SK-N-SH (cell line): ENCODE data around the gene HSD17B12.

Experiments used
- CTCF ChIP-seq: fragments of 200-600 bp; sonication (generic); IDR thresholded peaks from 2 replicates; pipeline ENCODE4 v1.6.1; 2017; ENCODE audit warnings: antibody characterized with exemption, mild to moderate bottlenecking, moderate library complexity
- MAX ChIP-seq: IDR thresholded peaks from 2 replicates; pipeline ENCODE4 v1.4.0; 2012; ENCODE audit warnings: low read depth
- POLR2AphosphoS5 ChIP-seq: IDR thresholded peaks from 2 replicates; pipeline ENCODE4 v1.6.1; 2012; ENCODE audit warnings: low read depth, low read length
- RCOR1 ChIP-seq: fragments of 150-350 bp; IDR thresholded peaks from 2 replicates; pipeline ENCODE4 v1.6.1; 2017; ENCODE audit warnings: antibody characterized with exemption, low read length
- REST ChIP-seq: IDR thresholded peaks from 2 replicates; pipeline ENCODE4 v1.6.1; 2012; ENCODE audit warnings: mild to moderate bottlenecking, low read depth, low read length, moderate library complexity
- SMC3 ChIP-seq: IDR thresholded peaks from 2 replicates; pipeline ENCODE4 v1.6.1; 2012; ENCODE audit warnings: low read depth, low read length, improper control_type of control experiment
- TAF1 ChIP-seq: IDR thresholded peaks from 2 replicates; pipeline ENCODE4 v1.6.1; 2012; ENCODE audit warnings: low read depth, mild to moderate bottlenecking, low read length, moderate library complexity, borderline replicate concordance

- TF ChIP-seq POLR2AphosphoS5 (no peak), CTCF (no peak), REST (no peak), SMC3 (no peak), RCOR1 (no peak), TAF1 (no peak), MAX (no peak)
These were observed 104.3 kb downstream of the HSD17B12 start for GRCh38 chr11:43784866-43785265.
